ENCODE results near the gene PRKG1.
"Not testable (repeated sequence)": the region's sequence is repeated elsewhere in the genome, so short reads cannot be mapped to it uniquely, and the experiment has no call there.

Gene PRKG1

DNA sequence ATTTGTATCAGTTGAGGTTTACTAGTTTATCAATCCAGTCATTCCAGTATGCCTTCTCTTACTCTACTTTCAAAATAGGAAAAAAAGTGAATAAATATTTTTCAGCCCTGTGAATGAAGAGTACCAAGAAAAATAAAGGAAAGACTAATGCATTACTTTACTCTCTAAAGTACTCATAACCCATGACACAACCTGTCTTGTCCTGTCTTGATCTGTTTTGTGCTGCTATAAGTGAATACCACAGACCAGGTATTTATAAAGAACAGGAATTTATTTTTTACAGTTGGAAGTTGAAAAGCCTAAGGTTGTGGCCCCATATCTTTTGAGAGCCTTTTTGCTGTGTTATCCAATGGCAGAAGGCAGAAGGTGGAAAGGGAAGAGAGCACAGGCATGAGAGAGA is 1045.2 kb downstream of the PRKG1 start:
- no peak for DNase-seq (ENCODE audit: low spot score)

DNA sequence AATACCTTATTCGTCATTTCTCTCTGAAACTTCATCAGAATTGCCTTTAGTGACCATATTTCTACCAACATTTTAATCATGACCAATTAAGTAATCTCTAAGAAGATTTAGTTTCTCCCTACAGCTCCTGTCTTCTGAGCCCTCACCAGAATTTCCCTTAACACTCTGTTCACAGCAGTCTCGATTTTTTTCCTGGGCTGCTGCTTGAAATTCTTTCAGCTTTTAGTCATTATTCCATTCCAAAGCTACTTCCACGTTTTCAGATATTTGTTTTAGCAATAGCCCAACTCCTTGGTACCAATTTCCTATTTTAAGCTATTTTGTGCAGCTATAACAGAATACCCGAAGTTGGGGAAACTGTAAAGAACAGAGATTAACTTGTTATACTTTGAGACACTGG is 1047.4 kb downstream of the PRKG1 start:
- no peak for DNase-seq (ENCODE audit: low spot score)

DNA sequence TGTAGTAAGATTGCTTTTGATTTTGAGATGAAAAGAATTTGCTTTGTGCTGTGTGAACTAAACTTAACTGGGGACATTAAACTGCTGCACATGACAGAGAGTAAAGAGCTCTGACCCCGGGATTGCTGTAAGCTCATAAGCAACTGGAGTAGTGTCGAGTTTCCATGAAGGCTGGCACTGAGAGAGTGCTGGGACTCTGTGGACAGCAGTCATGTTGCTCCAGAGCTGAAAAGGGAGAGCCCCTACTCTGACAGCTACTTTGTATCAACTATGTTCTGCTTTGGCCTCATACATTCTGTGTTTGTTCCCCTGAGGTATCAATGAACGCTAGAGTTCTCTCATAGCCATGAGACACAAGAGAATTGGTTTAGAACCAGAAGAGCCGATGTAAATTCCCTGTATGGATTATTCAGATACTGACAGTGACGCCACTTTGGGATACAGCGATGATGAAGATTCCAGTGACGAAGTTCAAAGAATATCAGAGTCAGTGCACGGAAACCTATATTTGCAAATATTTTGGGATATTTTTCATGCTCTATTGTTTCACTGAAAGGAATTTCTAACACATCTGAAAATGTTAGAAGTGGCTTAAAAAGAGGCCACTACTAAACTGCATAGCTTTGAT is 1053.9 kb downstream of the PRKG1 start:
- DNase-seq (ENCODE audit: low spot score) = no peak

DNA sequence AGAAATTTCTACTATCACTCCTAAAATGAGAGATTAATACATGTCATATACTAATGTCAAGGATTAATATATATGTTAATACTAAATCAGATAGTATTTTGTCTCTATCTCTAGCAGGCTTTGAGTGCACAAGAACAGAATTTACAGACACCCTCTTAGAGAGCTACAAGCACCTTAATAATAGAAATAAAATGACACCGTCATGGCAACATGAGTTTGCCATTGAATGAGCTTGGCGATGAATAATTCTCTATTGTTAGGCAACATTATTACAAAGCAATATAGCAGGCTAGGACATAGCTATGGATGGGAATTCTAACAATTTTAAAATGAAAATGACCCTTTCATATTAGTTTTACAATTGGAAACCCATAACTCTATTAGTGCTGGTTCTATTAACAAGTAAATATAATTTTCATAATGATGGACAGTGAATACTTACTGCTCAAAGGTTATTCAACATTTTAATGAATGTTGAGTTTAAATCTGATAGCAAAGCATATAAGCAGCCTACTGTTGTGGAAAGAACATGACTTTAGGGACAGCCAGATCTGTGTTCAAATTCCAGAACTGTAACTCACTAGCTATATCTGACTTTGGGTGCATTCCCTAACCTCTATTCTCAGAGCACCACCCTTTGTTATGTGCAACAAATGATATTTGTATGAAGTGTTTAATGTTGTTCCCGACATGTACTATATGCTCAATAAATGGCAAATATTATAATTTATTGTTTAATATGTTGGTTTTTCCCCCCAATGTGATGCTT is 1055.3 kb downstream of the PRKG1 start:
- DNase-seq (ENCODE audit: low spot score) = no peak

DNA sequence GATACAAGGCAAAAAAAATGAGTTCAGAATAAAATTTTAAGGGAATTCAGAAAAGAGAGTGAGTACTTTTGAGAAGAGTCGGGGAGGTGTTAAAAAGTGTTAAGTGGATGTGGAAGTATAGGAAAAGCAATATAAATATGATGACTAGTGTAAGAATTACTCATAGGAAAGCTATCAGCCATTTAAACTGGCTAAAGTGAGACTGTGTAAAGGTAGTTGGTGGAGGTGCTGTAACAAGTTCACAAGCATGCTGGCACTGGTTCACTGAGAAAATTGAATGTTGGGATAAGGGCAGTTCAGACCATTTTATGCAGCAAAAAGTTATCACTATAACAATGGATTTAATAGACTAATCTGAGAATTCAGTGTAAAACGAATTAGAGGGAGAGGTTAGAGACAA is 1060.8 kb downstream of the PRKG1 start:
- no peak for DNase-seq (ENCODE audit: low spot score)

DNA sequence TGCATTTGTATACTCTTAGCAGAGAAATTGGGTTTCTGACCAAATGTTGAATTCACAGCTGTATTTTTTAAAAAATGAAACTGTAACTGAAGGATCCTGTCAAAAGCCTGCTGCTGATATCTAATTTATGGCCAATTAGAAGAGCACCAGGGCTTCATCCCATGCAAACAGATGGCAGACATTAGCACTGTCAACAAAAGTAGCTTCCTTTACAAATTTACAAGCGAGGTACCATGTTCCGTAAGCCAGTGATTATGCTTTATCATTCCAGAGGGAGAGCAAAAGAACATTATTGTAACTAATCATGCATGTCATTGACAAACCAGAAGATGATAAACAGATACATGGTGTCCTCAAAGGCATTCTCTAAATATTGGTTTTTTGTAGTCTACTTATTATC is 1062.6 kb downstream of the PRKG1 start:
- DNase-seq (ENCODE audit: low spot score) = no peak

DNA sequence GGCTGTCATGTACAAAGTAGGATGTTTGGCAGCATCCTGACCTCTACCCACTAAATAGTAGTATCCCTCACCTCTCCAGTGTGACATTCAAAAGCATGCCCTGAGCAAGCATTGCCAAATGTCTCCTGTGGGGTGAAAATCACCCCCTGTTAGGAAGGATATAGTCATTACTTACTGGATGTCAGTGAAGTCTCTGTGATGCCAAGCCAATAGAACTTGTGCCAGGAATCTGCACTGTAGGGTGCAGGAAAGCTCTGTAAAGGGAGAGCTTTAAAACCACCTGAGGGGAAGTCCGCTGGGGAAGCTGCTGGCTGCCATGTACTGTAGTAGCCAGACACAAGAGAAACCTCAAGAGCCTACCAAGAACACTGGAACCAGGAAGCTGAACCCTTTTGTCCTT is 1069.1 kb downstream of the PRKG1 start:
- DNase-seq (ENCODE audit: low spot score) = no peak

DNA sequence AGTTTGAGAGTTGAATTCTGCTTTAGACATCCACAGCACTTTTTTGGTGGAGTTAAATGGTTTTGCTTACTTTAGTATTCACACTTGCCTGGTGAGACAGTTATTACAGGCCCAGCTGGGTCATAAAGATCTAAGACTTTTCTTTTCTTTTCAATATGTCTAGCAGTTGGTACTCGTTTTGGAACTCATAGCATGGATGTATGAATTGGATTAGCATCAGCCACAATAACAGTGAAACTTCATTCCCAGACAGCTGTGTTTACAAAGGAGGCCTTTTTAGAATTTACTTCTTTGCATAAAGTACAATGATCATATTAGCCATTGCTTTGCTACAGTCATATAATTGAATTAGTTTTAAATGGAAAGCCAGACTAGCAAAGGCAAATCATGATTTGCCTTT is 1071.3 kb downstream of the PRKG1 start:
- DNase-seq (ENCODE audit: low spot score) = no peak

DNA sequence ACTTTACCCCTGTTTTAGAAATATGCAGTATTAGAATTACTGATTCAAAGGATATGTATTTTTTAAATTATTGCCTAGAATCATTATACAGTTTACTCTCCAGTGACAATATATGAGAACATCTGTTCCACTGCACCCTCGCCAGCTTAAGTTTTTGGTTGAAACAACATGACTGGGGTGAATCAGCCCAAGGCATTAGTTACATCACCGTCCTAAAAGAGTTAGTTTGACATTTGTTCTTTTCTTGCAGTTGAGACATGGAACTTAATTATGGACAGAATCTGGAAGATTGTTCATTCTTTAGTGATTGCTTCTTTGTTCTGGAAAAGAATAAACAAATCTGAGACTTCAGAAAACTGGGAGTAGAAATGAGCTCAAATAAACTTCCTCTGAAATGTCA is 1072.5 kb downstream of the PRKG1 start:
- DNase-seq (ENCODE audit: low spot score) = no peak

DNA sequence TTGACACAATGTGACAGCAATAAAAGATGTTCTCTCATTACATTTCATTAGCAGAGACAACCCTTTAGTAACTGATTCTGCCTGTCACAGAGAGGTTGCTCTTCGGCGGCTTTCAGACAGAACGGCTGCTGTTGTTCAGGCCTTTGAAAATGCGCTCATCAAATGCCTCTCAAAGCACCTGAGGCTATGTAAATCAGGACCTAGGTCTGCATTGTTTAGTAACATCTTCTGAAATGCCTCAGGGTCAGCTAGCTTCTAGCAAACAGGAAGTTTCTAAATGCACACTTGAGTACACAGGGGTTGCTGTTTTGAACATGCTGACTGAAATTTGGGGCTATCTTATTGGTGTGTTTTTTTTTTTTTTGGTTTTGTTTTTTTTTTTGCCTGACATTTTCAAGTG is 1096.5 kb downstream of the PRKG1 start:
- DNase-seq (ENCODE audit: low spot score) = no peak

DNA sequence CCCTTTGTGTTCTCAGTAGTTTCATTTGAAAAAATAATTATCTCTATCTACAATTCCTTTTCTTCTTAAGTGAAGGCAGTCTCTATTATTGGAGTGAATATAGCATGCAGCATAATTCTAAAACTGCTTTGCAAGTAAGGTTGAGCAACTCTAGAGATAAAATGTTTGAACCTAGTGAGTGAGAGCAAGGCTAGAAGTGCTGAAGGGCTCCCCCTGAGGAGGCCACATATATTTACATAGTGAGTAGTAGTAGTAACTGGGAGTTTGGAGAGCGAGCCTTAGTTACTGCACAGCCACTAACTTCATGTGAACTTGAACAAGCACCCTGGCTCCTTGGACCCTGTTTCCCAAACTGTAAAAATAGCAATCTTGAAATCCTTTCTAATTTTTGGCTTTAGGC is 1098.3 kb downstream of the PRKG1 start:
- no peak for DNase-seq (ENCODE audit: low spot score)

DNA sequence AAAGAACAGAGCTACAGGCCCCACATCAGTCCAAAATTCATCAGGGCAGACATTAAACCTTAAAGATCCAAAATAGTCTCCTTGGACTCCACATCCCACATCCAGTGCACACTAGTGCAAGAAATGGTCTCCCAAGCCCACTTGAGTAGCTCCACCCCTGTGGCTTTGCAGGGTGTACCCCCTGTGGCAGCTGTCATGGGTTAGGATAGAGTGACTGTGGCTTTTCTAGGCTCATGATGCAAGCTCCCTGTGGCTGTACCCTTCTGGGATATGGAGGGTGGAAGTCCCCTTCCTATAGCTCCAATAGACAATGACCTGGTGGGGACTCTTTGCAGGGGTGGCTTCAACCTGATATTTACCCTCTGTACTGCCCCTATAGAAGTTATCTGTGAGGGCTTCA is 1111.0 kb downstream of the PRKG1 start:
- no peak for DNase-seq (ENCODE audit: low spot score)

DNA sequence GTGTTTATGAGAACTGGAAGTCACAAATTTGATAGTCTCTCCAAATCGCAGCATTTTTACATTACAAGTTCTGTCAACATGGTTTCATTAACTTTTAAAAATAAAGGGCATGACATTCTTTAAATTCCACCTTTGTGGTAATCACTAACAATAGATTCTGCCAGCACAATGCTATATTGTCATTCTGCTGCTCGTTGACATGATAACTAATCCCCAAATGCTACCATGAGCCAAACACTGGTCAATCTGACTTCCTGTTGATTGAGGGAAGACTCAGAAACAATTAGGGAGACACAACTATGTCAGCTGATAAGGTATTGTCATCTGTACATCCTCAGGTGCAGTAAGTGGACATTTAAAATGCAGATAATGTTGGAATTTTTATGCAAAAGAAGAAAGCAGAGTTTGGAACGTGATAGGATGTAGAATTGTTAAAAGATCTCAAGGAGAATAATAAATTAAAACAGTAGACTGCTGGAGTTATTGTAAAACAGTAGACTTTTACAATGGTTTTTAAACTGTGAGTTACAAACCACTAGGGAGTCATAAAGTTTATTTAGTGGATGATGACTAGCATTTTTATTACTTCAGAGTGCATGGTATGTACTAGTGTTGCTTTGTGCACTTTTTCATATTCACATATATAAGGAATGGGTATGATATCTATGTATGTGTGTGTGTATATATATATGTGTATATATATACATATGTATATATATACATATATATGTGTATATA is 1113.4 kb downstream of the PRKG1 start:
- no peak for DNase-seq (ENCODE audit: low spot score)

DNA sequence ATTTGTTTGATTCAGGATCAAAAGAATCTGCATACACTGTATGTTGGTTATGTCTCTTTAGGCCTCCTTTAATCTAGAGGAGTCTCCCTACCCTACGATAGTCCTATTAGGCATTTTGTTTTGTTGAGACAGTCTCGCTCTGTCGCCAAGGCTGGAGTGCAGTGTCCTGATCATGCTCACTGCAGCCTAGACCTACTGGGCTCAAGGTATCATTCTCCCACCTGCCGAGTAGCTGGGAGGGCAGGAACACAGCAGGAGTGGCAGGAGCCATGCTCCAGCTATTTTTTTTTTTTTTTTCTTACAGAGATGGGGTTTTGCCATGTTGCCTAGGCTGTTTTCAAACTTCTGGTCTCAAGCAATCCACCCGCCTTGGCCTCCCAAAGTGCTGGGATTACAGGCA is 1116.8 kb downstream of the PRKG1 start:
- no peak for DNase-seq (ENCODE audit: low spot score)

DNA sequence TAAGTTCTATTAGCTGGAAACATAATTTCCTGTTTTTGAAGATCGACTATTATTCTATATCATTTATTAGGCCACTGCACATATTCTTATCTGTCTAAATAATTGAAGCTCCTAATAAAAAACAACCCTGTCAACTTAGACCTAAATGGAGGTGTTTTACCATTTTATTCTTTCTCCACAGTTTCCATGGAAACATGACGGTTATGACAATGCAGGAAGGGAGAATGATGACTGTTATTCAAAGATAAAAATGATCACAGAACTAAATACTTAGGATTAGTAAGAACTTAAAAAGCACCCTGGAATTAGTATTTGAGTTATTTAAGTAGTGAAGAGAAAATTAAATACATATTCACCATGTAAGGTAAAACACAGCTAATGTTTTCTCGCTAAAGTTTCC is 1119.9 kb downstream of the PRKG1 start:
- no peak for DNase-seq (ENCODE audit: low spot score)

DNA sequence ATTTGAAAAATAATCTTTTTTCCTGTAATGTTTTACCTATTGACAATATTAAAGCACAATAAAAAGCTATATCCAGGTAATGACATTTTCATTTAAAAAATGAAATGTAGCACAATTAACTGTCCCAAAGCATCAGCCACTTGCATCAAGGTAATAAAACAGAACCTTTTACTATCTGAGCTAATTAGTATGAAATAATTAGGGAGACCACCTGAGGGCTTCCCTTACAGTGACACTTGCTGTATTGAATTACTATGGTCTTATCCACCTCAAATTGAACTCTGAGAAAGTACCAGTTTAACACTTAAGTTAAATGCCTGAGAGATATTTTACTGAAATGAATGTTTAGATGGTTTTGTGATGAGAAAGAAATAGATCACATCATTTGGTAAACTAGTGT is 1120.4 kb downstream of the PRKG1 start:
- DNase-seq (ENCODE audit: low spot score) = no peak

DNA sequence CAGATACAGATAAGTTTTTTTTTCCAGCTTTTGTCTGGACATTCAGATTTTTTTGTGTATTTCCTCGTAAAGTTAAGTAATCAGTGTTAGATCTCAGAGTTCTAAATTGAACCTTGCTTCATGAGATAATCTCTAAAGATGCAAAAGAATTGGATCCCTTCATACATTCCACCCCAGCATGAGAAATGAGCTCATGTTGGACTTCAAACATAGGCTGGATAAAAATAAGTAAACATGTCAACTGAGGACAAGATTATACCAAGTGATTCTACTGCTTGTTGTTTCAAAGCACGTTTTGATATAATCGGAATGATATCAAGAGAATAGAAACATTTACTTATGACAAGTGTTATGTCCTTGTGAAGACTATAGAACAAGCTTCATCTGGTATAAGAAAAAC is 1122.8 kb downstream of the PRKG1 start:
- DNase-seq (ENCODE audit: low spot score) = no peak

DNA sequence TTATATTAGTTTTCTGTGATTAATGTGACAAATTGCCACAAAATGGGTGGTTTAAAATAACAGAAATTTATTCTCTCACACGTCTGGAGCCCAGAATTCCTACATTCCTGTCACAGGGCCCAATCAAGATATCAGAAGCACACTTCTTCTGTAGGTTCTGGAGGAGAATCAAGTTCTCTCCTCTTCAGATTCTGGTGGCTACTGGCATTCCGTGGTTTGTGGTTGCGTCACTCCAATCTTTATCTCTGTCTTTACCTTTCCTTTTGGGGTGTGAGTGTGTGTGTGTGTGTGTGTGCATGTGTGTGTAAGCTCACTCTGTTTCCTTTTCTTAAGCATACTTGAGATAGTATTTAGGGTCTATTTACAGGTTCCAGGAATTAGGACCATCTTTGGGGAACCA is 1124.3 kb downstream of the PRKG1 start:
- no peak for DNase-seq (ENCODE audit: low spot score)

DNA sequence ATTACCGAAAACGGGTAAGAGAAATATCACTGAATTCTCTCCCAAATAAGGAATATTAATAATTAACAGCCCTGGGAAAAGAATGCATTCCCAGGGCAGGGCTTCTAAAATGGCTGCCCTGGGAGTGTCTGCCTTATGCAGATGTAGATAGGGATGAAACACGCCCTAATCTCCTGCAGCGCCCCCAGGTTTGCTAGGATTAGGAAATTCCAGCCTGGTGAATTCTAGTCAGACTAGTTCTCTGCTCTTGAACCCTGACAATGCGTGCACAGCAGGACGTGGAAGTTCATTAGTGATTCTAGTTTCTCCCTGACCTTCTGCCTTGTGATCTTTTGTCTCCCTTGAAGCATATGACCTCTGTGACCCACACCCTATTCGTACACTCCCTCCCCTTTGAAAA is 1130.6 kb downstream of the PRKG1 start:
- not testable (repeated sequence) for DNase-seq (ENCODE audit: low spot score)

DNA sequence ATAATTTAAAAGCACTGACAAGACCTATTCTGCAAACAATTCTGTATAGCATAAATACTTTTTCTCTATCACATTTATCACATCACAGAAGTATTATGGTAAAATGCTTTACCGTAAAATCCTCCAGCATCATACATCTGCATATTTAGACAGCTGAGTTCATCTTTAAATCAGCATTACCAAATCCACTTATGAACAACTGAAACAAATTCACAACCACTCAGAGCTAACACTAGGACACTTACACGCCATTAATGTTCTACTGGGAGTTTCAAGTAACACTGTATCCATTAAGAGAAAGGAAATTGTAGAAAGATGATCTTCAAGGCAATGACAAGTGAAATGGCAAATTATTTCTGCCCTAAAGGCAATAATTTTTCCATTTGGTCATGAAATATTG is 1134.1 kb downstream of the PRKG1 start:
- no peak for DNase-seq (ENCODE audit: low spot score)

DNA sequence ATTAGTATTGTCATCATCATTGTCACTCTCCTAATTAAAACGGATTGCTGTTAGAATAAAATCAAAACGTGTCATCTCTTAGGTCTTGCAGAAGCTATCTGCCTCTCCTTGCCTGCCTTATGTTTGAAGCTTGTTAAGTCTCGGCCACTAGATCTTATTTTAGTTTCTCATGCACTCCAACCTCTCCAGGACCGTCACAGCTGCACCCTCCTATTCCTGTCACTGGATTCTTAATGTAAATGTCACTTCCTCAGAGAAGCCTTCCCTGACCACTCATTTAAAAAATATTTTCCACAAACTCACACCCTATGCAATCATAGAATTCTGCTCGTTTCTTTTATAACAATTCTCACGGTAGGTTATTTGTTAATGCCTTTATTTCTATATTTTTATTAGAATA is 1135.9 kb downstream of the PRKG1 start:
- no peak for DNase-seq (ENCODE audit: low spot score)

DNA sequence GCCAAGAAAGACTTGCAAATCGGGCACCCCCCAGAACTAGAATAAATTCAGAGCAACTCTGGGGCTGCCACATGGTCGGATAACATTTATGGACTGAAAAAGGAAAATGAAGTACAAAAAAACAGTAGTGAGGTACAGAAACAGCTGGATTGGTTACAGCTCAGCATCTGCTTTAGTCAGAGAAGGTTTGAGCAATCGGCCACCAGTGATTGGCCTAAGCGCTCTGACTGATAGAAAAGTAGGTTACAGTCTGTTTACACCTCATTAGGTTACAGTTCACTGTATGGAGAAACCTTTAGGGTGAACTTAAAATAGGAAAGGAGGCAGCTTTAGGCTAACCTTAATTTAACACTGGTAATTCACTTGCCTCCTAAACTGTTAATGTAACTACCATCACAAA is 1137.8 kb downstream of the PRKG1 start:
- no peak for DNase-seq (ENCODE audit: low spot score)

DNA sequence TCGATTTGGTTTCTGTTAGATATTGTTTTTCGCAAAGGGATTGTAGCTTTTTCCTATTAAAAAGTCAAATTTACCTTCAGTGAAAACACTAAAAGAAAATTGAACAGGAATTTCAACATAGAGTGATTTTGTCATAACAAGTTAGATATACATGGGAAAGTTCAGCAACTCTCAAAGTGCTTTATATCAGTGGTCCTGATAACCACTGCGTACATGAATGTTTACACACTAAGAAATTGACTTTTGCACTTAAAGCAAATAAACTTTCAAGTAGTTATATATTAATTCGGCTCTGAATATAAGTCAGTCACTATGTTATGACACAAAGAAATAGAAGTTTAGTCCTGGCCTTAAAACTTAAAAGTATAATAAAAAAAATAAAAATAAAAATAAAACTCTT is 1138.5 kb downstream of the PRKG1 start:
- no peak for DNase-seq (ENCODE audit: low spot score)
